DMS 273 (cell line): Measurements from ENCODE around the gene PAK2.
"Not testable (repeated sequence)": the region's sequence is repeated elsewhere in the genome, so short reads cannot be mapped to it uniquely, and the experiment has no call there.

ENCODE experiments used
- DNase-seq: peaks from one replicate; lab custom pipeline; 2025; ENCODE audit not compliant: unreplicated experiment; lab: John Stamatoyannopoulos, UW

The PAK2 gene

GRCh38 chr3:196842567-196843434 is 103.1 kb downstream of the PAK2 start:
- DNase-seq, result no peak

DNA sequence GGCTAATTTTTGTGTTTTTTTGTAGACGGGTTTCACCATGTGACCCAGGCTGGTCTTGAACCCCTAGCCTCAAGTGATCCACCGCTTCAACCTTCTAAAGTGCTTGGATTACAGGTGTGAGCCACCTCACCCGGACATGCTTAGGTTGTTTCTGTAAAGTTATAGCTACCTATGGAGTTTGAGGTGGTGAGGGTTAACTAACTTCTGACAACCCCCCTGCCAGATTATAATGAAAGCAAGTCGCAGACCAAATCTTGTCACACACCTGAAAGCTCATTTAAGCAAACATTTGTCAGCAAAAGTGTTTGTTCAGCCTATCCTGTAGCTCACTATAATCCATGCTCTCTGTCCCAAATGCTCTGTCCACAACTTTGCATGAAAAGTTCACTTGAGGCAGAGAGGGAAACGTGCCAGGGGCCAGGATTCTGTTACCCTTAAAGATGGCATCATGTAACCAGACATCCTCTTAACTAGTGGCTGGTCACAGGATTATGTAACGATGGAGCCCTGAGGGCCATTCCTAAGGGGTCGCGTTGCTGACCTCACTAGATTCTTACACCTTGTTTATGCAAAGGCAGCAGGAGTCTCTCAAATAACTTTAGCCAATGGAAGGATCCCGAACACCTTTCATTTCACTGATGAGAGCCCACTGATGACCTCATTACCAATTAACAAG is 103.9 kb downstream of the PAK2 start:
- no peak for DNase-seq

GRCh38 chr3:196844235-196845219 is 104.9 kb downstream of the PAK2 start:
- DNase-seq, result not testable (repeated sequence)

- not testable (repeated sequence) for DNase-seq
These were observed 108.7 kb downstream of the PAK2 start for GRCh38 chr3:196848375-196848774.

GRCh38 chr3:196849180-196849741 is 109.6 kb downstream of the PAK2 start:
- peak; percentile 40 for DNase-seq

DNA sequence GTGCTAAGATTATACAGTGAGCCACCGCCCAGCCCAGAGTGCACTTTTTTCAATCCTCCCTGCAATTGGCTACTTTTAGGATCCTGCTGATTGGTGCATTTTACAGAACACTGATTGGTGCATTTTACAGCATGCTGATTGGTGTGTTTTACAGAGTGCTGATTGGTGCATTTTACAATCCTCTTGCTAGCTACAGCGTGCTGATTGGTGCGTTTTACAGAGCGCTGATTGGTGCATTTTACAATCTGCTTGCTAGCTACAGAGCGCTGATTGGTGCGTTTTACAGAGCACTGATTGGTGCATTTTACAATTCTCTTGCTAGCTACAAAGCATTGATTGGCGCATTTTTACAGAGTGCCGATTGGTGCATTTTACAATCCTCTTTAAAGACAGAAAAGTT is 123.3 kb downstream of the PAK2 start:
- peak; percentile 25 for DNase-seq

DNA sequence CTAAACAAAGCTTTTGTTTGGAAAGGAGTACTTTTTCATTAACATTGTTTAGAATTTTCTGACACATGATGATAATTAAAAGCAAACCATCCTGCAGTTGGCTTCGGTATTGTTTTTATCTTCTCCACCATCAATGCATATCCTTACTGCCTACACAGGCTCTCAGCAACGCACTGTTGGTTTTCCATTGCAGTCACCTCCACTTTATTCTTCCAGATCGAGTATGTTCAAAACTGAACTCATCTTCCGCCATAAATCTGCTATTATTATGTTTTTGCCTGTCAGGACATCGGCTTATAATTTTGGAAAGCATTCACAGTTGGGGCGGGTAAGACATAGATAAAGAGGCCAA is 127.5 kb downstream of the PAK2 start:
- DNase-seq, result no peak

- peak; percentile 99 for DNase-seq
These were observed 128.0 kb downstream of the PAK2 start, which contains the start of gene SENP5 for GRCh38 chr3:196867507-196868296. SENP5 (plus strand) TSS chr3:196867920; CDS start chr3:196885182, 17,262 bp downstream.

DNA sequence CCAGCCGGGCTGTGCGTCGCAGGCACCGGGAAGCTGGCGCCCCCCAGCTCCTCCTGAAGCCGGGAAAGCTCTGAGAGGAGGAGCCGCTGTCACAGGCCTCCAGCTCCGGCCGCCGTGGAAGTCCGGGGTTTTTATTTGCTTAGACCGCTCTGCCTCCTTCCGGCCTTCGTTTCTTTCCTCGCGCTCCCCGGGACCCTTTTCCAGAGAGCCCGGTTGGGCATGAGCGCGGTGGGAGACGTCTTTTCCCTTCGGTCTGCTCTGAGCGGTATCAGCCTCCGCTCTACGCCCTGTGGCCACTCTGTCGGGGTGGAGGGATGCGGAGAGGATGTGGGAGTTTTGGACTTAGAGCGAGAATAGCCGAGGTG is 128.6 kb downstream of the PAK2 start:
- peak; percentile 80 for DNase-seq

DNA sequence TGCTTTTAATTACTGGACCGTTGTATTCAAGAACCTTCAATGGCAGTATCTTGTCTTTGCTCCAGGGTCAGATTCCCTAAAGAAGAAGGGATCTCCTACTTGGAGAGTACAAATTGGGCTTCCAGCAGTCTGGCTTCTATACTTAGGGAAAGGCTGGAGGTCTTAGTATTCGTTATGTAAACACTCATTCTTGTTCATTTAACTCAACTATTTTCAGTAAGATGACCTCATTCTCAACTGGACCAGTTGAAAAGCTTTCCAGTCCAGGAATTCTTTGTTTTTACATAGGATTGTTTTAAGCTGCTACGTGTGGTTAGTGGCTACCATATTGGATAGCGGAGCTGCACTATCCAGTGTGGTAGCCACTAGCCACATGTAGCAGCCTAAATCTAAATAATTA is 132.7 kb downstream of the PAK2 start:
- DNase-seq, result no peak

- not testable (repeated sequence) for DNase-seq
These were observed 134.9 kb downstream of the PAK2 start for GRCh38 chr3:196874511-196875094.

DNA sequence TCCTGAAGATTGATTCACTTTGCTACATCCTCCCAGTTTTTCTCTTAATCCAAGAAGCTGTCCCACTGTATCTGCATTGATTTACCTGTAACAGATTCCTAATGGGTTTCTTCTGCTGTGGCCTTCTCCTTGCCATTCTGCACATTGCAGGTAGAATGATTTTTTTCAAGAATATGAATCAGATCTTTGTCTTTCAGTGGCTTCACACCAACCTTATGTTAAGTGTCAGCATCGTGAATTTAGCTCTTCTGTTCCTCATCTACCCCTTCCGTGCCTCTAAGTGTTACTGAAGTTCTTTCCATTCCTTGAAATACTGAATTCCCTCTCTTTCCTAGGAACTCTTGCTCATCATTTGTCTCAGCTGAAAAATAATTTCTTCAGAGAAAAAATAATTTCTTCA is 135.6 kb downstream of the PAK2 start:
- no peak for DNase-seq
